Measurements from ENCODE around the gene UAP1L1. TPM values are rescaled to one million over a fixed set of nuclear protein-coding genes. Genes with fewer than 3 reads are reported as not detected.
"Not testable (repeated sequence)": the region's sequence is repeated elsewhere in the genome, so short reads cannot be mapped to it uniquely, and the experiment has no call there.

The UAP1L1 gene
- total RNA-seq, 1 donor from 2014 or later, result 19.1 TPM

DNA sequence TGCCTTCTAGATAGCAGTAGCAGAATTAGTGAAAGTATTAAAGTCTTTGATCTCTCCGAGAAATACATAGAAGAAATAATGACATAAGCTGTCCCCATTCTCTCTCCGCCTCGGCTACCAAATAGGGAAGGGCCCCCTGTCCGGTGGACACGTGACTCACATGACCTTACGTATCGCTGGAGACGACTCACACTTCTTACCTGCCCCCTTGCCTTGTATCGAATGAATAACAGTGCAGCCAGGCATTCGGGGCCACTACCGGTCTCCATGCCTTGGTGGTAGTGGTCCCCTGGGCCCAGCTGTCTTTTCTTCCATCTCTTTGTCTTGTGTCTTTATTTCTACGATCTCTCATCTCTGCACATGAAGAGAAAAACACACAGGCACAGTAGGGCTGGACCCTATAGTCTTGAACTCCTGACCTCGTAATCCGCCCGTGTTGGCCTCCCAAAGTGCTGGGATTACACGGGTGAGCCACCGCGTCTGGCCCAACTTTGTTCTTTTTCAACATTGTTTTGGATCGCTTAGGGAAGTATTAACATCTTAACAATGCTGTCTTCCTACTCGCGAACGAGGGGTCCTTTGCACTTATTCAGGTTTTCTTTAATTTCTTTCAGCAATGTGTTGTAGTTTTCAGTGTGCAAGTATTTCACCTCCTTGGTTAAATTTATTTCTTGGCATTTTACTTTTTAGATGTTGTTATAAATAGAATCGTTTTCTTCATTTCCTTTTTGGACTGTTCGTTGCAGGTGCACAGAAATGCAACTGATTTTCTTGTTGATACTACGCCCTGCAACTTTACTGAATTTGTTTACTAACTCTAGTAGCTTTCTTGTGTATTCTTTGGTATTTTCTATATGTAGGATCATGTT, 44.8 kb downstream of the UAP1L1 start:
- H3K36me3 Mint-ChIP-seq (ENCODE audit: low read depth); H3K9me3 Mint-ChIP-seq; H3K27ac Mint-ChIP-seq; intact Hi-C loops (cut with micrococcal nuclease); H3K27me3 Mint-ChIP-seq; DNase-seq: not testable (repeated sequence)
- Mint-ChIP-seq H3K4me3 (peak overlapping the region; percentile 30), H3K4me1 (peaks cover 28% of the 10 kb centered on the region)

DNA sequence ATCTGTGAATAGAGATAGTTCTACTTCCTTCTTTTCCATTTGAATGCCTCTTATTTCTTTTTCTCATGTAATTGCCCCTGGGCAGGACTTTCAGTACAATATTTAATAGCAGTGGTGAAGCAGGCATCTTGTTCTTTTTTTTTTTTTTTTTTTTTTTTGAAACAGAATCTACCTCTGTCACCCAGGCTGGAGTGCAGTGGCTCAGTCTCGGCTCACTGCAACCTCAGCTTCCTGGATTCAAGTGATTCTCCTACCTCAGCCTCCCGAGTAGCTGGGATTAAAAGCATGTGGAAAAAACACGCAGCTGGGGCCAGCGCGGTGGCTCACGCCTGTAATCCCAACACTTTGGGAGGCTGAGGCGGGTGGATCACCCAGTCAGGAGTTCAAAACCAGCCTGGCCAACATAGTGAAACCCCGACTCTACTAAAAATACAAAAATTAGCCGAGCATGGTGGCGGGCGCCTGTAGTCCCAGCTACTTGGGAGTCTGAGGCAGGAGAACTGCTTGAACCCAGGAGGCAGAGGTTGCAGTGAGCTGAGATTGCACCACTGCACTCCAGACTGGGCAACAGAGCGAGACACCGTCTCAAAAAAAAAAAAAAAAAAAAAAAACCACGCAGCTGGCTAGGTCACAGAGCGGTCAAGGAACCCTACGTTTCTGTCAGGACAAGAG, 45.6 kb downstream of the UAP1L1 start:
- H3K27me3 Mint-ChIP-seq; H3K9me3 Mint-ChIP-seq; intact Hi-C loops (cut with micrococcal nuclease); H3K27ac Mint-ChIP-seq; H3K36me3 Mint-ChIP-seq (ENCODE audit: low read depth); H3K4me3 Mint-ChIP-seq; DNase-seq: not testable (repeated sequence)
- peaks cover 33% of the 10 kb centered on the region for H3K4me1 Mint-ChIP-seq

GRCh38 chr9:137123468-137123837, 46.1 kb downstream of the UAP1L1 start:
- H3K27me3 Mint-ChIP-seq, result no peaks in the 10 kb centered on the region
- H3K27ac Mint-ChIP-seq, result no peak overlapping the region
- DNase-seq, result no peak
- peaks cover 38% of the 10 kb centered on the region for H3K4me1 Mint-ChIP-seq
- intact Hi-C loops (cut with micrococcal nuclease), result no loop called here
- H3K9me3 Mint-ChIP-seq, result no peaks in the 10 kb centered on the region
- no peak overlapping the region for H3K4me3 Mint-ChIP-seq
- H3K36me3 Mint-ChIP-seq (ENCODE audit: low read depth), result peaks cover 2% of the 10 kb centered on the region

DNA sequence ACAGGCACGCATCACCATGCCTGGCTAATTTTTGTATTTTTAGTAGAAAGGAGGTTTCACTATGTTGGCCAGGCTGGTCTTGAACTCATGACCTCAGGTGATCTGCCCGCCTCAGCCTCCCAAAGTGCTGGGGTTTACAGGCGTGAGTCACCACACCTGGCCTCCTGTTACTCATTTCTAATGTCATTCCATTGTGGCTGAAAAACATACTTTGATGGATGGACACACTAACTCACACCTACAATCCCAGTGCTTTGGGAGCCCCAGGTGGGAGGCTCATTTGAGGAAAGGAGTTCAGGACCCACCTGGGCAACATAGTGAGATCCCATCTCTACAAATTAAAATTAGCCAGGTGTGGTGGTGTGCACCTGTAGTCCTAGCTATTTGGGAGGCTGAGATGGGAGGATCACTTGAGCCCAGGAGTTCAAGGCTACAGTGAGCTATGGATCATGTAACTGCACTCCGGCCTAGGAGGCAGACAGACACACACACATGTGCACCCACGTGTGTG, 46.7 kb downstream of the UAP1L1 start:
- DNase-seq; H3K9me3 Mint-ChIP-seq; H3K4me3 Mint-ChIP-seq; H3K27me3 Mint-ChIP-seq; intact Hi-C loops (cut with micrococcal nuclease); H3K36me3 Mint-ChIP-seq (ENCODE audit: low read depth); H3K27ac Mint-ChIP-seq: not testable (repeated sequence)
- H3K4me1 Mint-ChIP-seq, result peaks cover 37% of the 10 kb centered on the region

- Mint-ChIP-seq H3K4me1 (peaks cover 33% of the 10 kb centered on the region), H3K9me3 (no peaks in the 10 kb centered on the region), H3K27me3 (no peaks in the 10 kb centered on the region), H3K27ac (peak overlapping the region; percentile 88), H3K36me3 (ENCODE audit: low read depth) (peaks cover 7% of the 10 kb centered on the region), H3K4me3 (peak overlapping the region; percentile 86)
- no peak for DNase-seq
- intact Hi-C loops (cut with micrococcal nuclease), result loop anchor here (5.0 kb wide), 2 partner anchors 46 to 79 kb away; partner anchors contain the start of genes LRRC26, NPDC1 and TMEM210
Measured at GRCh38 chr9:137126786-137127185, 49.5 kb downstream of the UAP1L1 start.

DNA sequence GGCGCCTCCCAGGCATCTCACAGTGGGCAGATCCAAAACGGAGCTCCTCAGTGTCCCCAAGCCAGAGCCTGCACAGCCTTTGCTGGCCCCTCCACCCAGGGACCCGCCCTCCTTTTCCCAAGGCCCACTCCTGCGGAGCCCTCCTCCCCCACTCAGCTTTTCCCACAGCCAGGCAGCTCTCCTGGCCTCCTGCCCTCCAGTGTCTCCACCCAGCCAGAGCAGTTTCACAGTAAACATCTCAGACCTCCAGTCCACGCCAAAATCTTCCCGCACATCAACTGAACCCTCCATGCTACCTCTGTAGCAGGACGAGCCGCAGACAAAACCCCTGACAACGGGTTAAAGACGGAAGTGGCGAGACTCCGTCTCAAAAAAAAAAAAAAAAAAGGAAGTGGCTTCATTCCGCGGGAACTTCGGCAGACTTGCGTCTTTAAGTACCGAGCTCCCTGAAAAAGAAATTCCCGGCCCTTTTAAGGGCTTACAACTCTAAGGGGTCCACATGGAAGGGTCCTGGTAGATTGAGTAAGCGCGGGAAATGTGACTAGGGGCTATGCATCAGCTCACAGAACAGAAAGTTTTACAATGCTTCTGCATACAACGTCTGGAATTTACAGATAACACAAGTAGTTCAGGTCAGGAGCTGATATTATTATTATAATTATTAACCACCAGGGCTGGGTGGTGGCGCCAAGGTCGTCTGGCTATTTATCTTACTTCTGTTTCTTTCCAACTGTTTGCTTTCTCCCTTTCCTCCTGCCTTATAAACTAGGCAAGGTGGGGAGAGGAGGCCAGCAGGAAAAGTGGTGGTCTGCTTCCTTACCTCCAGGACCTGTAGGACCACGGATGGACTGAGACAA, 50.2 kb downstream of the UAP1L1 start:
- Mint-ChIP-seq H3K27me3 (no peaks in the 10 kb centered on the region), H3K27ac (peak overlapping the region; percentile 91), H3K9me3 (no peaks in the 10 kb centered on the region), H3K4me3 (peak overlapping the region; percentile 86), H3K36me3 (ENCODE audit: low read depth) (peaks cover 7% of the 10 kb centered on the region), H3K4me1 (peaks cover 26% of the 10 kb centered on the region)
- DNase-seq, result peak; percentile 85
- intact Hi-C loops (cut with micrococcal nuclease), result loop anchor here (2.0 to 5.0 kb wide), 6 partner anchors 13 to 113 kb away; partner anchors contain the start of genes DPP7, LRRC26, NPDC1 and RNF208

- Mint-ChIP-seq H3K27me3 (peaks cover 2% of the 10 kb centered on the region), H3K36me3 (ENCODE audit: low read depth) (peaks cover 7% of the 10 kb centered on the region), H3K4me3 (peak overlapping the region; percentile 86), H3K4me1 (peaks cover 24% of the 10 kb centered on the region), H3K27ac (peak overlapping the region; percentile 91), H3K9me3 (no peaks in the 10 kb centered on the region)
- DNase-seq, result peak; percentile 77
- intact Hi-C loops (cut with micrococcal nuclease), result loop anchor here (2.0 to 5.0 kb wide), 6 partner anchors 14 to 112 kb away; partner anchors contain the start of genes DPP7, LRRC26, NPDC1 and RNF208
Measured at GRCh38 chr9:137128158-137128861, 51.0 kb downstream of the UAP1L1 start.

DNA sequence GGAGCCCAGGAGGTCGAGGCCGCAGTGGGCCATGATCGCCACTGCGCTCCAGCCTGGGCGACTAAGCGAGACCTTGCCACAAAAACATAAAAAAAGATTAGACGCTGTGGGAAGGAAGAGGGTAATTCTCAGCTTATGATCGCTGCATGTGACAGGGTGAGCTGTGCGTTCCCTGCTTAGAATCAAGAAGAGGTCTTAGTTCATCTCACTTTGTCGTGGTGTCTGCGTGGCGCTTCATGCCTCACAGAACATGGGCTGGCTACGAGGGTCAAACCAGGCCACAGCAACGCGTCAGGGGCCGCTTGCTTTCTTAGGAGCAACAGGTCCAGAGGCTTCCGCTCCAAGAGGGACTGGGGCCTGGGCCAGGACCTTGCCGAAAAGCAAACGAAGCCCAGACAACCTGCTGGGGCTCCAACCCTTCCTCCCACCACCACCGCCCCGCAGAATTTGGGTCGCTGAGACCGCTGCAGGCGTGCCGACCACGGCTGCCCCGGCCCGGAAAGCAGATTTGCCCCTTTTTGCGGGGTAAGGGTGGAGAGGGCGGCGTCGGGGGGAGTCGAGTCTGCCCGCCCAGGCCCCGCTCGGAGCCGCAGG, 51.6 kb downstream of the UAP1L1 start:
- H3K9me3 Mint-ChIP-seq, result no peaks in the 10 kb centered on the region
- H3K36me3 Mint-ChIP-seq (ENCODE audit: low read depth), result peaks cover 7% of the 10 kb centered on the region
- H3K4me3 Mint-ChIP-seq, result peak overlapping the region; percentile 86
- intact Hi-C loops (cut with micrococcal nuclease), result loop anchor here (1.0 to 5.0 kb wide), 9 partner anchors 14 to 112 kb away; partner anchors contain the start of genes DPP7, LRRC26, NDOR1 and NPDC1
- H3K4me1 Mint-ChIP-seq, result peaks cover 22% of the 10 kb centered on the region
- peak; percentile 73 for DNase-seq
- peaks cover 5% of the 10 kb centered on the region for H3K27me3 Mint-ChIP-seq
- H3K27ac Mint-ChIP-seq, result peak overlapping the region; percentile 91

DNA sequence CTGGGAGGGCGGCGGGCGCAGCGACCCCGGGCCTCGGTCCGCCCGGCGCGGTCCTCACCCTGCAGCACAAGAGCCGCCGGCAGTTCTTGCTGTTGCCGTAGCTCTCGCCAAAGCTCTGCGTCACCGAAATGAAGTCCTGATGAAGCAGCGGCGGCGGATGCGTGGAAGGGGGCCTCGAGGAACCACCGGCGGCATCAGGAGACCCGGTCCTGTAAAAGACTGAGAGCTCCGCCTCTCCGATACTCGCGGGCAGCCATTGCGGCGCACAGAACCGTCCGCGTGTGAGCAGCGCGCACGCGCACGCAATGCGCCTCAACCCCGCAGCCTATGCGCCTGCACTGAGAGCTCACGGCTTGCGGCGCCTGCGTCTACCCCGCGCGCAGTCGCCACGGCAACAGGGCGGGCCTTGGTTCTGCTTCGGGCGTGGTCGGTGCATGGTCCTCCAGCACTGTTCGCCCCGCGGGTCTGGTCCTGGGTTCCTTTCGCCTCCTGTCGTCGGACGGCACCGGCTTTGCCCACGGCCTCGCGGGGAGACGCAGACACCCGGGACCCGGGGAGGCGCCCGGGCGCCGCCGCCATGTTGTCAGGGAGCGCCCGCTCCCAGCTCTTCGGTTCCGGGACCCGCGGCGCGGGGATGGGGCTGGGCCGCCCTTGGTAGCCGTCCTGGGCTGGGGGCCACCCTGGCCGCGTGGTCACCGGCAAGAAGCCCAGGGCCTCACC, 52.3 kb downstream of the UAP1L1 start:
- intact Hi-C loops (cut with micrococcal nuclease), result loop anchor here (1.0 to 5.0 kb wide), 9 partner anchors 15 to 111 kb away; partner anchors contain the start of genes DPP7, LRRC26, NDOR1 and NPDC1
- Mint-ChIP-seq H3K27me3 (peaks cover 5% of the 10 kb centered on the region), H3K36me3 (ENCODE audit: low read depth) (peaks cover 7% of the 10 kb centered on the region), H3K4me1 (peaks cover 22% of the 10 kb centered on the region), H3K27ac (peak overlapping the region; percentile 79), H3K4me3 (peak overlapping the region; percentile 86), H3K9me3 (no peaks in the 10 kb centered on the region)
- peak; percentile 97 for DNase-seq

DNA sequence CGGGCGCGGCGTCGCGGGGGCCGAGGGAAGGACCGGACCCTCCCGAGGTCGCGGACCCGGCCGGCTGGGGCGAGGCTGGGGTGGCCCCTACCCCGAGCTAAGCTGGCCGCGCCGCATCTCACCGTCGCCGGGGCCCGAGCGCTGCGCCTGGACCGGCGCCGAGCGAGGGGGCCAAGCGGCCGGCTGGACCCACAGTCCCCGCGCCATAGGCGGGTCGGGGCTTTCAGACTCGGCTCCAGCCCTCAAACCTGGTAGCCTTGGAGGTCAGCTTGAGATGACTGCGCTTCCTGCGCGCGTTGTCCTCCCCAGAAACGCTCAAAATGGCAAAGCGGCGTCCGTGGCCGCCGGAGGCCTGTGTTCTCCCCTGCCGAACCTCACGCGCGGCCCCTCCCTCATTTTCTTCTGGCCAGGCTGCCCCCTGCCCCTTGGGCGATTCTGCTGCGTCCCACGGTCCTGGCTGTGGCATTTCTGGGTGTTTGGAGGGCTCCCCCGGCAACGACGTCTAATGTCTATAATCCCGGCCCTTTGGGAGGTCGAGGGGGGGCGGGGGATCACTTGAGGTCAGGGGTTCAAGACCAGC, 52.9 kb downstream of the UAP1L1 start:
- Mint-ChIP-seq H3K9me3 (no peaks in the 10 kb centered on the region), H3K36me3 (ENCODE audit: low read depth) (peaks cover 7% of the 10 kb centered on the region), H3K4me1 (peaks cover 22% of the 10 kb centered on the region), H3K27me3 (peaks cover 7% of the 10 kb centered on the region), H3K4me3 (peak overlapping the region; percentile 76), H3K27ac (peak overlapping the region; percentile 79)
- DNase-seq, result no peak
- intact Hi-C loops (cut with micrococcal nuclease), result no loop called here
